Hindlimb muscle (tissue), 1 donor: ENCODE results near the gene SLC7A10. TPM values are rescaled to one million over a fixed set of nuclear protein-coding genes. Genes with fewer than 3 reads are reported as not detected.
A peak's percentile ranks its signal among the peaks of the same experiment; 100 is the strongest.

Experiments used
- DNase-seq: peaks from one replicate; pipeline ENCODE4 v3.0.0-alpha.2; 2013
- polyA plus RNA-seq: library from polyadenylated mRNA; unstranded; fragments of 120-200 nt; gene quantifications from one replicate; pipeline ENCODE4 v1.2.1, GENCODE V29; 2013; ENCODE audit not compliant: insufficient read length

Gene SLC7A10
- polyA plus RNA-seq, 1 donor: 10.8 TPM

- DNase-seq: no peak
These were observed 28.7 kb upstream of the SLC7A10 start for GRCh38 chr19:33254245-33254824.

- DNase-seq: no peak
These were observed 27.3 kb upstream of the SLC7A10 start for GRCh38 chr19:33252971-33253370.

GRCh38 chr19:33252418-33252962, 26.8 kb upstream of the SLC7A10 start:
- DNase-seq: no peak

GRCh38 chr19:33251526-33252090, 26.0 kb upstream of the SLC7A10 start:
- no peak for DNase-seq

GRCh38 chr19:33251076-33251475, 25.4 kb upstream of the SLC7A10 start:
- DNase-seq: no peak

GRCh38 chr19:33250500-33250899, 24.9 kb upstream of the SLC7A10 start:
- no peak for DNase-seq

GRCh38 chr19:33249740-33250366, 24.2 kb upstream of the SLC7A10 start:
- DNase-seq: no peak

GRCh38 chr19:33248954-33249613, 23.4 kb upstream of the SLC7A10 start:
- no peak for DNase-seq

- no peak for DNase-seq
These were observed 22.9 kb upstream of the SLC7A10 start for GRCh38 chr19:33248553-33248953.

GRCh38 chr19:33248104-33248503, 22.5 kb upstream of the SLC7A10 start:
- no peak for DNase-seq

- no peak for DNase-seq
These were observed 21.8 kb upstream of the SLC7A10 start for GRCh38 chr19:33247441-33247819.

GRCh38 chr19:33246709-33247440, 21.2 kb upstream of the SLC7A10 start:
- DNase-seq: no peak

GRCh38 chr19:33245948-33246708, 20.5 kb upstream of the SLC7A10 start:
- DNase-seq: peak; percentile 64

- no peak for DNase-seq
These were observed 17.3 kb upstream of the SLC7A10 start for GRCh38 chr19:33242911-33243310.

GRCh38 chr19:33242131-33242530, 16.5 kb upstream of the SLC7A10 start:
- DNase-seq: no peak

- no peak for DNase-seq
These were observed 16.0 kb upstream of the SLC7A10 start for GRCh38 chr19:33241530-33242101.

GRCh38 chr19:33241091-33241529, 15.5 kb upstream of the SLC7A10 start:
- no peak for DNase-seq

GRCh38 chr19:33240181-33240771, 14.6 kb upstream of the SLC7A10 start:
- no peak for DNase-seq

- no peak for DNase-seq
These were observed 13.7 kb upstream of the SLC7A10 start for GRCh38 chr19:33239223-33239975.

GRCh38 chr19:33238481-33239149, 13.0 kb upstream of the SLC7A10 start:
- no peak for DNase-seq
